ENCODE results near the gene C12orf56.

DNA sequence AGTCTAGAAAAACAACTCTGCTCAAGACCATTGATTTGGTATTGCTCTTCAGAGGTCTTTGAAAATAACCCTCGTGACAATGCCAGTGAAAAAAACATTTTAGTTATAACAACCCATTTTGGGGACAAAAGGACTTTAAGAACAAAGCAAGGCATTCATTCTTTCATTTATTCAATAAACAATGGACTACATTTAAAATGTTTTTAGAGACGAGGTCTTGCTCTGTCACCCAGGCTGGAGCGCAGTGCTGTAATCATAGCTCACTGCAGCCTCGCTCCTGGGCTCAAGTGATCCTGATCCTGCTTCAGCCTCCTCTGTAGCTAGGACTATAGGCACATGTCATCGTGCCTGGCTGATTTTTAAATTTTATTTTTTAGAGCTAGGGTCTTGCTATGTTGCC lies 160.8 kb downstream of the C12orf56 start:
- TF ChIP-seq, protein P1, sequence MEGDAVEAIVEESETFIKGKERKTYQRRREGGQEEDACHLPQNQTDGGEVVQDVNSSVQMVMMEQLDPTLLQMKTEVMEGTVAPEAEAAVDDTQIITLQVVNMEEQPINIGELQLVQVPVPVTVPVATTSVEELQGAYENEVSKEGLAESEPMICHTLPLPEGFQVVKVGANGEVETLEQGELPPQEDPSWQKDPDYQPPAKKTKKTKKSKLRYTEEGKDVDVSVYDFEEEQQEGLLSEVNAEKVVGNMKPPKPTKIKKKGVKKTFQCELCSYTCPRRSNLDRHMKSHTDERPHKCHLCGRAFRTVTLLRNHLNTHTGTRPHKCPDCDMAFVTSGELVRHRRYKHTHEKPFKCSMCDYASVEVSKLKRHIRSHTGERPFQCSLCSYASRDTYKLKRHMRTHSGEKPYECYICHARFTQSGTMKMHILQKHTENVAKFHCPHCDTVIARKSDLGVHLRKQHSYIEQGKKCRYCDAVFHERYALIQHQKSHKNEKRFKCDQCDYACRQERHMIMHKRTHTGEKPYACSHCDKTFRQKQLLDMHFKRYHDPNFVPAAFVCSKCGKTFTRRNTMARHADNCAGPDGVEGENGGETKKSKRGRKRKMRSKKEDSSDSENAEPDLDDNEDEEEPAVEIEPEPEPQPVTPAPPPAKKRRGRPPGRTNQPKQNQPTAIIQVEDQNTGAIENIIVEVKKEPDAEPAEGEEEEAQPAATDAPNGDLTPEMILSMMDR (IDR thresholded peaks at IDR 0.05 in 2 of 3, conservative IDR thresholded peaks at IDR 0.05 in 1 of 3; ENCODE audit: borderline replicate concordance in 1 of 3, insufficient read depth in 1 of 3, low read depth in 2 of 3, low read length in 2 of 3), result no peak
- TF ChIP-seq MAX (IDR thresholded peaks at IDR 0.05) (no peak), EZH2phosphoT487 (IDR thresholded peaks at IDR 0.05; ENCODE audit: borderline replicate concordance) (no peak), EZH2 (IDR thresholded peaks at IDR 0.05) (no peak), POLR2A (IDR thresholded peaks at IDR 0.05; ENCODE audit: borderline replicate concordance, extremely low read depth, insufficient read depth, insufficient read length) (no peak), POLR2AphosphoS5 (IDR thresholded peaks at IDR 0.05; ENCODE audit: low read depth, low read length) (no peak), SIN3A (IDR thresholded peaks at IDR 0.05; ENCODE audit: low read depth) (no peak)
